Spleen (tissue), 7 donors: Measurements from ENCODE around the gene KIF3A.

Experiments used
- CTCF ChIP-seq, 11 experiments: fragments of 200-600 bp in 7 of 11; fragments of 450-650 bp in 4 of 11; sonication (generic) in 4 of 11; IDR thresholded peaks in 8 of 11; conservative IDR thresholded peaks in 3 of 11; 1 replicate in 7 of 11; 2 replicates in 4 of 11; pipeline versions ENCODE4 v1.4.0 to v1.8.0; 2016 to 2021; ENCODE audit warnings: antibody characterized with exemption in 11 of 11, inconsistent platforms in 4 of 11, mild to moderate bottlenecking in 1 of 11
- POLR2A ChIP-seq, 3 donors: fragments of 450-650 bp; IDR thresholded peaks; one replicate each; pipeline ENCODE4 v1.5.1; 2017; ENCODE audit warnings: antibody characterized with exemption in 3 of 3, mild to moderate bottlenecking in 1 of 3
- donor health status: DM: no; HTN: no; CAD: no; lungs with moderate emphysema.
- donor health status: DM: no; HTN: no; CAD: no.
- donor health status: DM: no; HTN: no; CAD: no.

GRCh38 chr5:132648355-132648754, 89.0 kb downstream of the KIF3A start:
- TF ChIP-seq POLR2A (IDR thresholded peaks at IDR 0.05) (no peak), CTCF (IDR thresholded peaks at IDR 0.05 in 8 of 11, conservative IDR thresholded peaks at IDR 0.05 in 3 of 11) (no peak)
